Endothelial cell of umbilical vein (primary cell): ENCODE results near the gene CDR2L. TPM values are rescaled to one million over a fixed set of nuclear protein-coding genes. Genes with fewer than 3 reads are reported as not detected.

Experiments
- BruUV-seq: library from RNA; stranded (reverse); fragments of 400-500 nt; replicated peaks from 2 replicates; lab custom pipeline; 2021; lab: Mats Ljungman, UMichigan
- CTCF ChIA-PET: fragments of 300-600, 350-600 bp; sonication (Branson Sonifier 250); formaldehyde crosslinking; loops from one replicate; lab custom pipeline; 2021; ENCODE audit warnings: antibody characterized with exemption, inconsistent platforms; lab: Charles Lee
- POLR2A ChIA-PET: fragments of 300-600, 350-600 bp; sonication (Branson Sonifier 250); formaldehyde crosslinking; loops from one replicate; lab custom pipeline; 2021; ENCODE audit warnings: antibody characterized with exemption, inconsistent platforms; lab: Charles Lee
- DNase-seq: peaks from one replicate; pipeline ENCODE4 v3.0.0-alpha.2; 2011; ENCODE audit warnings: low read depth, low spot score
- FAIRE-seq: peaks from 2 replicates; lab custom pipeline; 2011; peaks lifted over from hg19 to GRCh38; lab: Jason Lieb, UNC
- H2AFZ ChIP-seq: 2 replicates; pipeline ENCODE4 v1.6.0; 2012; ENCODE audit warnings: low read depth, low read length, control low read depth, inconsistent platforms
- H3K27ac ChIP-seq: 2 replicates; pipeline ENCODE4 v1.5.1; 2011; ENCODE audit warnings: low read depth, mild to moderate bottlenecking, control low read depth, low read length, moderate library complexity; ENCODE audit not compliant: insufficient read depth
- H3K27me3 ChIP-seq, 2 experiments: 2 replicates each; pipeline versions ENCODE4 v1.6.0 to v1.6.1; 2011; ENCODE audit warnings: low read length in 2 of 2, mixed read lengths in 1 of 2; ENCODE audit not compliant: control insufficient read depth in 2 of 2, insufficient read depth in 2 of 2
- H3K36me3 ChIP-seq, 2 experiments: 2 replicates in 1 of 2; 3 replicates in 1 of 2; pipeline ENCODE4 v1.5.1; 2011; ENCODE audit warnings: low read length in 2 of 2, mild to moderate bottlenecking in 1 of 2, moderate library complexity in 1 of 2; ENCODE audit not compliant: control insufficient read depth in 2 of 2, insufficient read depth in 2 of 2; ENCODE audit errors: extremely low read depth in 1 of 2
- H3K4me1 ChIP-seq: 3 replicates; pipeline ENCODE4 v1.5.1; 2011; ENCODE audit warnings: mild to moderate bottlenecking, low read length; ENCODE audit not compliant: control insufficient read depth, insufficient read depth; ENCODE audit errors: extremely low read depth
- H3K4me2 ChIP-seq: 2 replicates; pipeline ENCODE4 v1.6.1; 2011; ENCODE audit warnings: low read length, control low read depth, mixed read lengths; ENCODE audit not compliant: insufficient read depth
- H3K4me3 ChIP-seq, 3 experiments: fragments of 200-600 bp in 1 of 3; sonication (generic), shearing (Covaris generic) in 1 of 3; replicated peaks in 1 of 3; 2 replicates each; pipeline ENCODE4 v1.5.1; 2011 to 2016; ENCODE audit warnings: control low read depth in 3 of 3, low read length in 3 of 3, mild to moderate bottlenecking in 2 of 3, inconsistent platforms in 1 of 3, low read depth in 1 of 3, moderate library complexity in 1 of 3; ENCODE audit not compliant: insufficient read depth in 1 of 3
- H3K79me2 ChIP-seq: 2 replicates; pipeline ENCODE4 v1.6.0; 2012; ENCODE audit warnings: low read length, inconsistent platforms; ENCODE audit not compliant: control insufficient read depth, insufficient read depth
- H3K9ac ChIP-seq: replicated peaks from 2 replicates; pipeline ENCODE3; 2011; ENCODE audit warnings: low read length, control low read depth; ENCODE audit not compliant: insufficient read depth; ENCODE audit errors: extremely low read depth
- H3K9me1 ChIP-seq: replicated peaks from 3 replicates; pipeline ENCODE4 v1.6.0; 2011; ENCODE audit warnings: mild to moderate bottlenecking, low read length; ENCODE audit not compliant: control insufficient read depth, insufficient read depth; ENCODE audit errors: extremely low read depth
- H3K9me3 ChIP-seq: replicated peaks from 2 replicates; pipeline ENCODE4 v1.5.1; 2012; ENCODE audit warnings: low read length, inconsistent platforms; ENCODE audit not compliant: control insufficient read depth, insufficient read depth
- H4K20me1 ChIP-seq: replicated peaks from 2 replicates; pipeline ENCODE3; 2011; ENCODE audit warnings: mild to moderate bottlenecking, low read length; ENCODE audit not compliant: control insufficient read depth, insufficient read depth; ENCODE audit errors: extremely low read depth
- CTCF ChIP-seq, 2 donors: IDR thresholded peaks; 1 replicate in 1 of 2; 2 replicates in 1 of 2; pipeline ENCODE4 v1.5.1; 2011; ENCODE audit warnings: low read length in 2 of 2, mild to moderate bottlenecking in 2 of 2, moderate library complexity in 2 of 2, control low read depth in 1 of 2, inconsistent platforms in 1 of 2, low read depth in 1 of 2; ENCODE audit not compliant: insufficient read depth in 1 of 2; ENCODE audit errors: extremely low read depth in 1 of 2
- GATA2 ChIP-seq: IDR thresholded peaks from 2 replicates; pipeline ENCODE4 v1.7.0; 2011; ENCODE audit warnings: low read depth, mild to moderate bottlenecking, moderate library complexity, mixed read lengths, low read length; ENCODE audit not compliant: insufficient read length, insufficient read depth
- JUN ChIP-seq: IDR thresholded peaks from 2 replicates; pipeline ENCODE4 v1.6.1; 2011; ENCODE audit warnings: borderline replicate concordance, low read depth; ENCODE audit not compliant: insufficient read length, insufficient read depth
- MAX ChIP-seq: IDR thresholded peaks from 2 replicates; pipeline ENCODE4 v1.6.1; 2011; ENCODE audit not compliant: insufficient read depth, insufficient read length
- MYC ChIP-seq: IDR thresholded peaks from one replicate; pipeline ENCODE4 v1.6.1; 2011; ENCODE audit warnings: mild to moderate bottlenecking, low read depth, low read length
- POLR2AphosphoS5 ChIP-seq: IDR thresholded peaks from 2 replicates; pipeline ENCODE4 v1.6.1; 2012; ENCODE audit warnings: low read depth, mild to moderate bottlenecking, control low read depth, low read length, moderate library complexity; ENCODE audit not compliant: insufficient read depth
- dilution Hi-C: fragments of 300-500 bp; cut with MboI; formaldehyde crosslinking; loops from one replicate; pipeline ENCODE4 v1.15.0; 2019; ENCODE audit warnings: low sequenced_read_pairs; ENCODE audit not compliant: extremely low pct_ligation_motif_present
- intact Hi-C: fragments of 100-400 bp; cut with micrococcal nuclease; formaldehyde crosslinking; loops from one replicate; pipeline ENCODE4 v1.10.0; 2022
- polyA plus RNA-seq, 4 experiments: library from polyadenylated mRNA; depleted of rRNA in 3 of 4; stranded (reverse) in 3 of 4; unstranded in 1 of 4; fragments of >200 nt; gene quantifications; 2 replicates each; pipeline versions ENCODE4 v1.2.1 to v1.2.3, GENCODE V29; 2011 to 2012; ENCODE audit warnings: missing spikeins in 1 of 4
- total RNA-seq: library from RNA; stranded (reverse); gene quantifications from 2 replicates; pipeline ENCODE4 v1.2.3, GENCODE V29; 2021

Gene CDR2L
- total and polyA plus RNA-seq, 2 donors (not counting 3 experiments of a cell fraction or from before 2014, with no cell fraction given) = 22.2 to 34.9 TPM

GRCh38 chr17:75004371-75004770 is 16.9 kb downstream of the CDR2L start:
- no peak overlapping the region for H3K27ac ChIP-seq
- H2AFZ ChIP-seq = no peak overlapping the region
- no peaks in the 10 kb centered on the region for H3K27me3 ChIP-seq
- no peaks in the 10 kb centered on the region for H3K9me3 ChIP-seq
- dilution Hi-C loops = no loop called here
- peaks cover 0 to 41% of the 10 kb centered on the region in 2 experiments for H3K36me3 ChIP-seq
- no peak overlapping the region for H3K9ac ChIP-seq
- ChIA-PET CTCF (interaction anchor here (1.3 kb wide), 1 partner anchor 9 kb away, joined by 3 read pairs; no protein-coding TSS in a partner anchor), POLR2A (interaction anchor here (0.7 kb wide), 1 partner anchor 196 kb away, joined by 6 read pairs; no protein-coding TSS in a partner anchor)
- no peaks in the 10 kb centered on the region for H4K20me1 ChIP-seq
- no peak overlapping the region for H3K4me3 ChIP-seq
- no peaks in the 10 kb centered on the region for H3K4me1 ChIP-seq
- FAIRE-seq (no peak), DNase-seq (no peak)
- no TSS peak for BruUV-seq
- no peaks in the 10 kb centered on the region for H3K79me2 ChIP-seq
- intact Hi-C loops = no loop called here
- TF ChIP-seq CTCF (IDR thresholded peaks at IDR 0.05; ENCODE audit: extremely low read depth in 1 of 2, insufficient read depth in 1 of 2, low read depth in 1 of 2, low read length in 2 of 2) (no peak), MYC (no peak), MAX (no peak), JUN (no peak), GATA2 (no peak), POLR2AphosphoS5 (no peak)
- no peaks in the 10 kb centered on the region for H3K9me1 ChIP-seq
- H3K4me2 ChIP-seq = no peak overlapping the region
